Upper lobe of left lung (tissue), 6 donors: Measurements from ENCODE around the gene MPG. TPM values are rescaled to one million over a fixed set of nuclear protein-coding genes. Genes with fewer than 3 reads are reported as not detected.

Source experiments
- ATAC-seq, 2 donors: fragments of 200-7000 bp; cut with Tn5 transposase; one replicate each; pipeline ENCODE4 v1.9.1; 2022; ENCODE audit warnings: mild to moderate bottlenecking in 2 of 2, moderate library complexity in 2 of 2; ENCODE audit not compliant: low FRiP score in 2 of 2
- DNase-seq, 2 donors: peaks; one replicate each; pipeline ENCODE4 v3.0.0-alpha.2; 2019 to 2020
- H3K27ac ChIP-seq, 4 donors: fragments of 200-600 bp; sonication (generic); one replicate each; pipeline ENCODE4 v1.5.1; 2016 to 2019
- H3K27me3 ChIP-seq, 4 donors: fragments of 200-600 bp; sonication (generic); one replicate each; pipeline ENCODE4 v1.5.1; 2017 to 2019
- H3K36me3 ChIP-seq, 4 donors: fragments of 200-600 bp; sonication (generic); one replicate each; pipeline ENCODE4 v1.5.1; 2016 to 2019
- H3K4me1 ChIP-seq, 4 donors: fragments of 200-600 bp; sonication (generic); one replicate each; pipeline ENCODE4 v1.5.1; 2018 to 2019
- H3K4me3 ChIP-seq, 4 donors: fragments of 200-600 bp; sonication (generic); one replicate each; pipeline ENCODE4 v1.5.1; 2017 to 2019; ENCODE audit warnings: mild to moderate bottlenecking in 2 of 4, moderate library complexity in 1 of 4
- H3K9me3 ChIP-seq, 4 donors: fragments of 200-600 bp; sonication (generic); one replicate each; pipeline ENCODE4 v1.5.1; 2018 to 2019
- EP300 ChIP-seq, 4 donors: sonication (generic); formaldehyde crosslinking; IDR thresholded peaks; one replicate each; pipeline ENCODE4 v1.5.1; 2017; ENCODE audit warnings: antibody characterized with exemption in 4 of 4, control low read depth in 2 of 4
- POLR2A ChIP-seq, 4 donors: fragments of 450-650 bp; IDR thresholded peaks; one replicate each; pipeline ENCODE4 v1.5.1; 2016 to 2017; ENCODE audit warnings: antibody characterized with exemption in 4 of 4, mild to moderate bottlenecking in 2 of 4
- POLR2AphosphoS5 ChIP-seq, 2 donors: sonication (generic); formaldehyde crosslinking; IDR thresholded peaks; one replicate each; pipeline ENCODE4 v1.5.1; 2017; ENCODE audit warnings: antibody characterized with exemption in 2 of 2
- WGBS, 2 donors: methylation state at CpG; one replicate each; pipeline ENCODE4 v1.1.5; 2017 to 2018; 5-methylcytosine and 5-hydroxymethylcytosine counted together
- total RNA-seq, 6 donors: library from RNA; depleted of rRNA in 4 of 6; stranded (reverse); fragments of >200 nt in 4 of 6; gene quantifications; one replicate each; pipeline versions ENCODE4 v1.1.0 to v1.2.1, GENCODE V29; 2016 to 2021
- TF ChIP-seq, protein P1 (sequence below), 6 experiments: fragments of 450-650 bp in 4 of 6; fragments of 200-600 bp in 2 of 6; sonication (generic) in 2 of 6; IDR thresholded peaks; one replicate each; pipeline ENCODE4 v1.5.1; 2016 to 2019; ENCODE audit warnings: antibody characterized with exemption in 6 of 6
- donor health status: DM: no; HTN: no; CAD: no; lungs with moderate emphysema.
- donor health status: DM: no; HTN: yes; CAD: no; lungs with severe emphysema.

MPG gene
- total RNA-seq, 6 donors from 2014 or later: 52.6 to 99.0 (median 71.7) TPM

DNA sequence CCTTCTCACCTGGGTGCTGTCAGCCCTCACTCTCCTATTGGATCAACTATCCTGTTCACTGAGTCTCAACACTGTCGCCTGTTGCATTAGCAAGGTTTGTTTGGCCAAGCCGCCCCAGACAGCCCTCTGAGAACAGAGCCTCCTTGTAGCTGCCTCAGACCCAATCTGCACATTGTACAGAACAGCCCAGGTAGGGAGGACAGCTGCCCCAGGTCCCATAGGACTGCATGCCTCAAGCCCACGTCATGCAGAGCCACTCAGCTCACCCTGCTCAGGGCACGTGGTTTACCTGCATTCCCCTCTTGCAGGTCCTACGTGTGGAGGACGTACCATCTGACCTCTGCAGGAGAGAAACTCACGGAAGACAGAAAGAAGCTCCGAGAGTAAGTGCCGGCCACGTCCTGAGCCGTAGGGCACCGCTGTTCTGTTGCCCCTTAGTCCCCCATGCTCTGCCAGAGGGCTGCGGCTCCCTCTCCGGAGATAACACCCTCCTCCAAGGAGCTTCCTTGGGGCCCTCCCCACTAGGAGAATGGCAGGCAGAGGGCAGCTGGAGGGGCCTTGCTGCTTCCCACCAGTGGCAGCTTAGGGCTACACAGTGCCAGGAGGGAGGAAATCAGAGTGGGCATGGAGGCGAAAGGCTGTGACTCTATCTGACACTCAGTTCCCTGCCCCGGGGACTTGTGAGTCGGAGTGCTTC, 21.6 kb upstream of the MPG start:
- Histone ChIP-seq H3K4me3 (no peak overlapping the region), H3K27me3 (no peaks in the 10 kb centered on the region), H3K4me1 (peaks cover 3 to 28% (median 11%) of the 10 kb centered on the region in 4 donors), H3K9me3 (no peaks in the 10 kb centered on the region), H3K36me3 (peaks cover 20 to 61% (median 52%) of the 10 kb centered on the region in 4 donors), H3K27ac (no peak overlapping the region)
- no peak for TF ChIP-seq POLR2AphosphoS5 (IDR thresholded peaks at IDR 0.05)
- TF ChIP-seq EP300 (IDR thresholded peaks at IDR 0.05): no peak
- no peak for TF ChIP-seq POLR2A (IDR thresholded peaks at IDR 0.05)
- TF ChIP-seq, protein P1, sequence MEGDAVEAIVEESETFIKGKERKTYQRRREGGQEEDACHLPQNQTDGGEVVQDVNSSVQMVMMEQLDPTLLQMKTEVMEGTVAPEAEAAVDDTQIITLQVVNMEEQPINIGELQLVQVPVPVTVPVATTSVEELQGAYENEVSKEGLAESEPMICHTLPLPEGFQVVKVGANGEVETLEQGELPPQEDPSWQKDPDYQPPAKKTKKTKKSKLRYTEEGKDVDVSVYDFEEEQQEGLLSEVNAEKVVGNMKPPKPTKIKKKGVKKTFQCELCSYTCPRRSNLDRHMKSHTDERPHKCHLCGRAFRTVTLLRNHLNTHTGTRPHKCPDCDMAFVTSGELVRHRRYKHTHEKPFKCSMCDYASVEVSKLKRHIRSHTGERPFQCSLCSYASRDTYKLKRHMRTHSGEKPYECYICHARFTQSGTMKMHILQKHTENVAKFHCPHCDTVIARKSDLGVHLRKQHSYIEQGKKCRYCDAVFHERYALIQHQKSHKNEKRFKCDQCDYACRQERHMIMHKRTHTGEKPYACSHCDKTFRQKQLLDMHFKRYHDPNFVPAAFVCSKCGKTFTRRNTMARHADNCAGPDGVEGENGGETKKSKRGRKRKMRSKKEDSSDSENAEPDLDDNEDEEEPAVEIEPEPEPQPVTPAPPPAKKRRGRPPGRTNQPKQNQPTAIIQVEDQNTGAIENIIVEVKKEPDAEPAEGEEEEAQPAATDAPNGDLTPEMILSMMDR (IDR thresholded peaks at IDR 0.05): no peak
- WGBS, 2 donors: 91 to 93% methylated on average over 14 to 17 of the region's 17 CpGs
- ATAC-seq (no peak), DNase-seq (no peak)

DNA sequence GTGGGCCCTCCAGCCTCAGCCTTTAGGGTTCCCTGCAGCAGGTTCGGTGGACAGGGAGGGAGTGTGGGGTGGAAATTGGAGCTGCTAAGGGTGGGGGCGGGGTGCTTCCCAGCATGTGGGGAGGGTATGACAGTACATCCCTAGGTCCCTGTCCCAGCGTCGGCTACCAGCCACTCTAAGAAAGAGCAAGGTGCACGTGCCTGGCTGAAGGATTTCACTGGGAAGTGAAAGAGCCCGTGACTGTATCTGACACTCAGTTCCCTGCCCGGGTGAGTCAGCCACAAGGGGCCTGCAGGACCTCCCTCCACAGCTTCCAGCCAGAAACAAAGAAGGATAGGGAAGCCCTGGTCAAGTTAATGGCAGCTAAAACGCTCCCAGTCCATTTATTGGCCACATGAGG, 20.3 kb upstream of the MPG start:
- DNase-seq (no peak), ATAC-seq (no peak)
- no peaks in the 10 kb centered on the region for H3K27me3 ChIP-seq
- H3K36me3 ChIP-seq: peaks cover 20 to 75% (median 65%) of the 10 kb centered on the region in 4 donors
- H3K9me3 ChIP-seq: no peaks in the 10 kb centered on the region
- peaks cover 3 to 15% (median 9%) of the 10 kb centered on the region in 4 donors for H3K4me1 ChIP-seq
- H3K27ac ChIP-seq: no peak overlapping the region
- H3K4me3 ChIP-seq: no peak overlapping the region
- 70 to 84% methylated on average over 8 of the region's 8 CpGs for WGBS, 2 donors
- no peak for TF ChIP-seq EP300 (IDR thresholded peaks at IDR 0.05)
- TF ChIP-seq POLR2A (IDR thresholded peaks at IDR 0.05): no peak
- no peak for TF ChIP-seq POLR2AphosphoS5 (IDR thresholded peaks at IDR 0.05)
- TF ChIP-seq, protein P1 (IDR thresholded peaks at IDR 0.05): no peak

DNA sequence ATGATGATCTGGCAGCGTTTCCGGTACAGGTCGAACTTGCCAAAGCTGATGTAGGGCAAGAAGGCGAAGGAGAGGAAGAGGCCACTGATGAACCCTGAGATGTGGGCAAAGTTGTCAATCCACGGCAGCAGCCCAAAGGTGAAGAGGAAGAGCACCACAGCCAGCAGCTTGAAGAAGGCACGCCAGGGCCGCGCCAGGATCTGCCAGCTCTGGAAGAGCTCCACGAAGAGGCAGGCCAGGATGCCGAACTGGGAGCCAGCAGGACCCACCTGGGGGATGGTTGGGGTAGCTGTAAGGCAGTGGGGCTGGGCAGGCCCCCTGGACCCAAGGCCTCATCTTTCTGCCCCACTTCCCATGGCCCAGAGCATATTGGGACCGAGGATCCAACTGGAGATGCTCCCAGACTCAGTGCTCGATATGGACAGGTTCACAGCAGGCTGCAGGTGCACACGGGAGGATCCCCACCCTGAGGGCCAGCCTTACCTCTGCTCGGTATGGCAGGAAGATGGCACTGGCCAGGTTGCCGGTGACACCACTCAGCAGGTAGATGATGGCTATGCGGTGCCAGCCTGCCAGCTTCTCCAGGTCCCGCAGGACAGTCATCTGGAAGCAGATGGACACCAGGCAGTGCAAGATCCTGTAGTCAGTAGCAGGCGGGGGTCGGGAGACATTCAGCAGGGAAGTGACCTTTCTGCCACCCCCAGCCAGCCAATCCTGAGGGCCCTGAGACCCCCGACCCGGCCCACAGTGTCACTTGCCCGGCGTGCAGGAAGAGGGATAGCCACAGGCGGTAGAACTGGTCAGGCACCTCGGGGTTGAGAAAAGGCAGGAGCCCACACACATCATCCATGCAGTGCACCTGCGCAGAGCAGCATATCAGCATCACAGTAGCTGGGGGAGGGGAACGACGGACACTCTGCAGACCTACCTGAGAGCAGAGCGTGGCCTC, 19.3 kb upstream of the MPG start:
- H3K4me3 ChIP-seq: no peak overlapping the region
- no peaks in the 10 kb centered on the region for H3K27me3 ChIP-seq
- no peak overlapping the region for H3K27ac ChIP-seq
- no peaks in the 10 kb centered on the region for H3K9me3 ChIP-seq
- ATAC-seq (no peak), DNase-seq (no peak)
- H3K36me3 ChIP-seq: peaks cover 20 to 85% (median 75%) of the 10 kb centered on the region in 4 donors
- WGBS, 2 donors: 82 to 83% methylated on average over 15 to 29 of the region's 29 CpGs
- H3K4me1 ChIP-seq: peaks cover 3 to 12% (median 6%) of the 10 kb centered on the region in 4 donors
- TF ChIP-seq POLR2AphosphoS5 (IDR thresholded peaks at IDR 0.05) (no peak), POLR2A (IDR thresholded peaks at IDR 0.05) (no peak), EP300 (IDR thresholded peaks at IDR 0.05) (no peak)
- TF ChIP-seq, protein P1 (IDR thresholded peaks at IDR 0.05): no peak

DNA sequence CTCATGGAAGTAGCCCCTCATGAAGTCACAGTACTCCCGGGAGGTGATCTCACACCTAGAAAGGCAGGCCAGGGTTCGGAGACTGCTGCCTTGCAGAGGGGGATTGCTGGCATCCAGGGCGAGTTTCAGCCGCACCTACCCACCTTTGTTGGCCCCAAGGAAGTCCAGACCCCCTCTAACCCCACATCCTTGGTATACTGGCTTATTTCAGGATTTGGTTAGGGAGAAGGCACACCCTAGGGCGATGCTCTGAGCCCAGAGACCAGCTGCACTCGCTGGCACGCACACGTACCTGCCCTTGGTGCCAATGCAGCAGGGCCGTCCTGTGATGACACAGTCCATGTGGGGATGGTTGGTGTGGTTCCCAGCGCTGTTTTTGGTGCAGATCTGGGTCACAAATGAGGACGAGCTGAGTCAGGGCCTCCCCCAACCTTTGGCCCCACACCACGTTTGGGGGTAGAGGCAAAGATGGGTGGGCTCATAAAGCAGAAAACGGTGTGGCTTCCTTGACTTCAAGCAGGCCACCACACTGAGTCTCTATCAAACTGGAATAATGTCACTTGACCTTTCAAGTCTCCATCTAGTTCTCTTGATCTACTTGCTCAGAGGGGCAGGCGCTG, 18.5 kb upstream of the MPG start:
- H3K4me1 ChIP-seq: peaks cover 0 to 5% (median under 1%) of the 10 kb centered on the region in 4 donors
- 89% methylated on average over 12 to 14 of the region's 14 CpGs for WGBS, 2 donors
- H3K9me3 ChIP-seq: no peaks in the 10 kb centered on the region
- no peaks in the 10 kb centered on the region for H3K27me3 ChIP-seq
- TF ChIP-seq POLR2AphosphoS5 (IDR thresholded peaks at IDR 0.05) (no peak), POLR2A (IDR thresholded peaks at IDR 0.05) (no peak)
- TF ChIP-seq, protein P1 (IDR thresholded peaks at IDR 0.05): no peak
- no peak overlapping the region for H3K27ac ChIP-seq
- no peak overlapping the region for H3K4me3 ChIP-seq
- no peak for DNase-seq
- H3K36me3 ChIP-seq: peaks cover 20 to 93% (median 81%) of the 10 kb centered on the region in 4 donors
- no peak for ATAC-seq
